HG03354 (cell line): Measurements from ENCODE around the gene LEFTY1.
A peak's percentile ranks its signal among the peaks of the same experiment; 100 is the strongest.
"Not testable (repeated sequence)": the region's sequence is repeated elsewhere in the genome, so short reads cannot be mapped to it uniquely, and the experiment has no call there.

ENCODE experiments used
- ATAC-seq: cut with Tn5 transposase; IDR thresholded peaks from one replicate; pipeline ENCODE4 v1.9.1; 2021; ENCODE audit warnings: mild to moderate bottlenecking; ENCODE audit not compliant: unreplicated experiment, poor library complexity, severe bottlenecking

The LEFTY1 gene

GRCh38 chr1:225890346-225891228 lies 1.6 kb upstream of the LEFTY1 start:
- no peak for ATAC-seq

GRCh38 chr1:225889743-225890142 lies 797 bp upstream of the LEFTY1 start:
- no peak for ATAC-seq

- no peak for ATAC-seq
These were observed 553 bp downstream of the LEFTY1 start for GRCh38 chr1:225888289-225888897.

GRCh38 chr1:225887554-225888288 lies 1.2 kb downstream of the LEFTY1 start:
- ATAC-seq: not testable (repeated sequence)

- ATAC-seq: no peak
These were observed 2.0 kb downstream of the LEFTY1 start for GRCh38 chr1:225887030-225887314.

- ATAC-seq: no peak
These were observed 2.6 kb downstream of the LEFTY1 start for GRCh38 chr1:225886159-225887029.

GRCh38 chr1:225885336-225885735 lies 3.6 kb downstream of the LEFTY1 start:
- no peak for ATAC-seq

GRCh38 chr1:225883616-225884265 lies 5.2 kb downstream of the LEFTY1 start:
- no peak for ATAC-seq

- peak; percentile 31 for ATAC-seq
These were observed 6.0 kb downstream of the LEFTY1 start for GRCh38 chr1:225882694-225883615.

- peak; percentile 71 for ATAC-seq
These were observed 6.8 kb downstream of the LEFTY1 start, which contains the start of gene TMEM63A for GRCh38 chr1:225881959-225882693. TMEM63A (minus strand) TSS chr1:225882380; CDS start chr1:225877580, 4,800 bp downstream.

- ATAC-seq: no peak
These were observed 7.6 kb downstream of the LEFTY1 start for GRCh38 chr1:225881081-225881958.

GRCh38 chr1:225880636-225881035 lies 8.3 kb downstream of the LEFTY1 start:
- no peak for ATAC-seq

- no peak for ATAC-seq
These were observed 8.7 kb downstream of the LEFTY1 start for GRCh38 chr1:225880222-225880588.

- ATAC-seq: peak; percentile 24
These were observed 9.3 kb downstream of the LEFTY1 start for GRCh38 chr1:225879521-225880221.

- ATAC-seq: no peak
These were observed 10.7 kb downstream of the LEFTY1 start for GRCh38 chr1:225878282-225878681.

- ATAC-seq: no peak
These were observed 11.4 kb downstream of the LEFTY1 start for GRCh38 chr1:225877580-225877979.
